DLD1 (cell line): Measurements from ENCODE around the gene SCYL3.

Experiments used
- in situ Hi-C: cut with HindIII; loops from 2 replicates; pipeline ENCODE4 v1.10.0; 2017; ENCODE audit warnings: low sequenced_read_pairs

SCYL3 gene

GRCh38 chr1:169901115-169901514 is 7.4 kb upstream of the SCYL3 start:
- in situ Hi-C loops: no loop called here

GRCh38 chr1:169900571-169900970 is 6.9 kb upstream of the SCYL3 start:
- in situ Hi-C loops: no loop called here

GRCh38 chr1:169899519-169900217 is 6.0 kb upstream of the SCYL3 start:
- in situ Hi-C loops: no loop called here

GRCh38 chr1:169896013-169896412 is 2.3 kb upstream of the SCYL3 start:
- in situ Hi-C loops: no loop called here

GRCh38 chr1:169894424-169895145 is 889 bp upstream of the SCYL3 start:
- in situ Hi-C loops: no loop called here

GRCh38 chr1:169892927-169893644 is 610 bp downstream of the SCYL3 start:
- in situ Hi-C loops: no loop called here

- in situ Hi-C loops: no loop called here
Measured at GRCh38 chr1:169892176-169892926, 1.3 kb downstream of the SCYL3 start.

- in situ Hi-C loops: no loop called here
Measured at GRCh38 chr1:169891539-169891885, 2.2 kb downstream of the SCYL3 start.

GRCh38 chr1:169890761-169891538 is 2.7 kb downstream of the SCYL3 start:
- in situ Hi-C loops: no loop called here

GRCh38 chr1:169889871-169890270 is 3.8 kb downstream of the SCYL3 start:
- in situ Hi-C loops: no loop called here

- in situ Hi-C loops: no loop called here
Measured at GRCh38 chr1:169886931-169887330, 6.8 kb downstream of the SCYL3 start.

GRCh38 chr1:169886422-169886821 is 7.3 kb downstream of the SCYL3 start:
- in situ Hi-C loops: no loop called here

- in situ Hi-C loops: no loop called here
Measured at GRCh38 chr1:169885207-169885606, 8.5 kb downstream of the SCYL3 start.

GRCh38 chr1:169884634-169885033 is 9.1 kb downstream of the SCYL3 start:
- in situ Hi-C loops: no loop called here

- in situ Hi-C loops: no loop called here
Measured at GRCh38 chr1:169882039-169882511, 11.6 kb downstream of the SCYL3 start.

GRCh38 chr1:169879034-169879840 is 14.5 kb downstream of the SCYL3 start:
- in situ Hi-C loops: no loop called here

GRCh38 chr1:169878498-169878897 is 15.2 kb downstream of the SCYL3 start:
- in situ Hi-C loops: no loop called here

GRCh38 chr1:169877800-169878491 is 15.8 kb downstream of the SCYL3 start:
- in situ Hi-C loops: no loop called here

GRCh38 chr1:169874229-169874628 is 19.5 kb downstream of the SCYL3 start:
- in situ Hi-C loops: no loop called here
